GM21390 (cell line): ENCODE measurements around the gene MAGI1.

Experiments
- ATAC-seq: cut with Tn5 transposase; IDR thresholded peaks from one replicate; pipeline ENCODE4 v1.9.1; 2021; ENCODE audit not compliant: unreplicated experiment

Gene MAGI1

GRCh38 chr3:65398953-65399352, 639.8 kb downstream of the MAGI1 start:
- no peak for ATAC-seq

GRCh38 chr3:65396078-65396477, 642.6 kb downstream of the MAGI1 start:
- no peak for ATAC-seq

- no peak for ATAC-seq
Measured at GRCh38 chr3:65391068-65391467, 647.6 kb downstream of the MAGI1 start.

GRCh38 chr3:65385805-65386204, 652.9 kb downstream of the MAGI1 start:
- no peak for ATAC-seq

GRCh38 chr3:65381496-65382010, 657.2 kb downstream of the MAGI1 start:
- no peak for ATAC-seq

GRCh38 chr3:65379223-65379622, 659.5 kb downstream of the MAGI1 start:
- ATAC-seq, result no peak

GRCh38 chr3:65377637-65378036, 661.1 kb downstream of the MAGI1 start:
- ATAC-seq, result no peak

GRCh38 chr3:65376426-65376825, 662.3 kb downstream of the MAGI1 start:
- no peak for ATAC-seq

- no peak for ATAC-seq
Measured at GRCh38 chr3:65371053-65371452, 667.7 kb downstream of the MAGI1 start.

- no peak for ATAC-seq
Measured at GRCh38 chr3:65368866-65369265, 669.9 kb downstream of the MAGI1 start.

GRCh38 chr3:65362688-65363087, 676.0 kb downstream of the MAGI1 start:
- ATAC-seq, result no peak

GRCh38 chr3:65361448-65361847, 677.3 kb downstream of the MAGI1 start:
- ATAC-seq, result no peak

GRCh38 chr3:65356331-65357248, 682.1 kb downstream of the MAGI1 start:
- no peak for ATAC-seq

GRCh38 chr3:65354880-65355279, 683.8 kb downstream of the MAGI1 start:
- ATAC-seq, result no peak

GRCh38 chr3:65352951-65353350, 685.8 kb downstream of the MAGI1 start:
- no peak for ATAC-seq

GRCh38 chr3:65351753-65352152, 687.0 kb downstream of the MAGI1 start:
- no peak for ATAC-seq

GRCh38 chr3:65350801-65351476, 687.8 kb downstream of the MAGI1 start:
- no peak for ATAC-seq

- no peak for ATAC-seq
Measured at GRCh38 chr3:65348398-65348995, 690.2 kb downstream of the MAGI1 start.

- no peak for ATAC-seq
Measured at GRCh38 chr3:65347166-65347565, 691.6 kb downstream of the MAGI1 start.

GRCh38 chr3:65344846-65345245, 693.9 kb downstream of the MAGI1 start:
- no peak for ATAC-seq

GRCh38 chr3:65344444-65344843, 694.3 kb downstream of the MAGI1 start:
- no peak for ATAC-seq

GRCh38 chr3:65343736-65344135, 695.0 kb downstream of the MAGI1 start:
- ATAC-seq, result no peak
